Psoas muscle (tissue), 8 donors: ENCODE data around the gene IGIP. TPM values are rescaled to one million over a fixed set of nuclear protein-coding genes. Genes with fewer than 3 reads are reported as not detected.
A peak's percentile ranks its signal among the peaks of the same experiment; 100 is the strongest.

ENCODE experiments used
- ATAC-seq, 4 donors: fragments of 200-7000 bp; cut with Tn5 transposase; one replicate each; pipeline ENCODE4 v1.9.1; 2020; ENCODE audit warnings: moderate library complexity in 3 of 4, mild to moderate bottlenecking in 2 of 4
- DNase-seq, 2 donors: peaks; one replicate each; pipeline ENCODE4 v3.0.0-alpha.2; 2020
- H3K27ac ChIP-seq: fragments of 200-600 bp; one replicate; pipeline ENCODE4 v1.8.0; 2022
- H3K27me3 ChIP-seq, 3 donors: fragments of 200-600 bp in 1 of 3; one replicate each; pipeline versions ENCODE4 v1.6.1 to v1.8.0; 2013 to 2022; ENCODE audit warnings: low read length in 2 of 3, mild to moderate bottlenecking in 2 of 3, moderate library complexity in 1 of 3; ENCODE audit not compliant: insufficient read depth in 3 of 3
- H3K36me3 ChIP-seq, 2 donors: fragments of 200-600 bp in 1 of 2; one replicate each; pipeline versions ENCODE4 v1.6.1 to v1.8.0; 2013 to 2022; ENCODE audit warnings: low read depth in 1 of 2, mild to moderate bottlenecking in 1 of 2, moderate library complexity in 1 of 2; ENCODE audit not compliant: insufficient read depth in 1 of 2
- H3K4me1 ChIP-seq: fragments of 200-600 bp; one replicate; pipeline ENCODE4 v1.8.0; 2022
- H3K4me3 ChIP-seq: fragments of 200-600 bp; one replicate; pipeline ENCODE4 v1.8.0; 2022; ENCODE audit warnings: mild to moderate bottlenecking
- H3K9me3 ChIP-seq: fragments of 200-600 bp; one replicate; pipeline ENCODE4 v1.8.0; 2022
- WGBS, 3 donors: extraction: QIAGEN DNeasy Blood & Tissue Kit; methylation state at CpG; one replicate each; pipeline versions ENCODE4 v1.1.6 to v1.1.7; 2013; 5-methylcytosine and 5-hydroxymethylcytosine counted together
- intact Hi-C, 2 donors: fragments of 100-400 bp; cut with DNase I; formaldehyde crosslinking; loops; one replicate each; pipeline versions ENCODE4 v1.11.0 to v1.14.2; 2022
- polyA plus RNA-seq, 3 donors: library from polyadenylated mRNA; stranded (reverse); fragments of 200-250 nt; gene quantifications; one replicate each; pipeline ENCODE4 v1.2.3, GENCODE V29; 2013
- total RNA-seq, 4 donors: library from RNA; stranded (reverse); fragmentation: NEBNext Ultra II Directional in 2 of 4; extraction: Animal tissue kit (Norgen Biotek cat#: 25700) in 2 of 4; gene quantifications; one replicate each; pipeline versions ENCODE4 v1.2.1 to v1.2.4, GENCODE V29; 2021 to 2023
- TF ChIP-seq, protein P1 (sequence below): fragments of 200-600 bp; IDR thresholded peaks from one replicate; pipeline ENCODE4 v1.8.0; 2022; ENCODE audit warnings: antibody characterized with exemption
- donor health status: healthy with polysubstance abuse.
- donor health status: DM: no; HTN: no; CAD: no; lungs with moderate emphysema.
- donor health status: Bipolar disorder and iron deficiency.
- donor health status: healthy.
- donor health status: DM: yes; HTN: yes; CAD: no.
- donor health status: DM: no; HTN: no; CAD: no.
- donor health status: DM: no; HTN: no; CAD: no.
- donor health status: DM: yes; HTN: yes; CAD: no.

IGIP gene
- total and polyA plus RNA-seq, 7 donors = 3.5 to 11.6 (median 6.8) TPM

DNA sequence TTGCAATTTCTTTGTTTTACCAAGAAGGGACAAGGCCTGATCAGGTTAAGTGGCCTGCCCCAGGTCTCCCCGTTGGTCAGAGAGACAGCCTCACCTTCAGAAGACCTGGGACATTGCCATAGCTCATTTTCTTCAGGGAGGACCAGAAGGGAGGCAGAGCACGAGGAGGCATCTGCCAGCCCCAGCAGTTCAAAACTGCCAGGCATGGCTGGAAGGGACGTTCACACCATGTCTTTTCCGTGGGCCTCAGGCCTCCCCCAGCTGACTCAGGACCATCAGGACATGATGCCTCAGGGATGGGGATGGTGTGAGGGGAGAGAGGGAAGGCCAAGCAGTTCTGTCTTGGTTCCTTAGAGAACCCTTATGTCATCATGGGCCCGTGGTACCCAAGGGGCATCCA, 16.5 kb downstream of the IGIP start:
- DNase-seq (no peak), ATAC-seq (no peak)
- TF ChIP-seq, protein P1, sequence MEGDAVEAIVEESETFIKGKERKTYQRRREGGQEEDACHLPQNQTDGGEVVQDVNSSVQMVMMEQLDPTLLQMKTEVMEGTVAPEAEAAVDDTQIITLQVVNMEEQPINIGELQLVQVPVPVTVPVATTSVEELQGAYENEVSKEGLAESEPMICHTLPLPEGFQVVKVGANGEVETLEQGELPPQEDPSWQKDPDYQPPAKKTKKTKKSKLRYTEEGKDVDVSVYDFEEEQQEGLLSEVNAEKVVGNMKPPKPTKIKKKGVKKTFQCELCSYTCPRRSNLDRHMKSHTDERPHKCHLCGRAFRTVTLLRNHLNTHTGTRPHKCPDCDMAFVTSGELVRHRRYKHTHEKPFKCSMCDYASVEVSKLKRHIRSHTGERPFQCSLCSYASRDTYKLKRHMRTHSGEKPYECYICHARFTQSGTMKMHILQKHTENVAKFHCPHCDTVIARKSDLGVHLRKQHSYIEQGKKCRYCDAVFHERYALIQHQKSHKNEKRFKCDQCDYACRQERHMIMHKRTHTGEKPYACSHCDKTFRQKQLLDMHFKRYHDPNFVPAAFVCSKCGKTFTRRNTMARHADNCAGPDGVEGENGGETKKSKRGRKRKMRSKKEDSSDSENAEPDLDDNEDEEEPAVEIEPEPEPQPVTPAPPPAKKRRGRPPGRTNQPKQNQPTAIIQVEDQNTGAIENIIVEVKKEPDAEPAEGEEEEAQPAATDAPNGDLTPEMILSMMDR = no peak
- peaks cover 21% of the 10 kb centered on the region for H3K4me1 ChIP-seq
- no peak overlapping the region for H3K27ac ChIP-seq
- intact Hi-C loops = loop anchor here in 1 of 2 donors (5.0 kb wide), 1 partner anchor 355 kb away; no protein-coding TSS in a partner anchor
- no peaks in the 10 kb centered on the region for H3K36me3 ChIP-seq
- no peaks in the 10 kb centered on the region for H3K27me3 ChIP-seq
- no peak overlapping the region for H3K4me3 ChIP-seq
- H3K9me3 ChIP-seq = no peaks in the 10 kb centered on the region
- WGBS, 3 donors = 73 to 85% (median 83%) methylated on average over 5 of the region's 5 CpGs

DNA sequence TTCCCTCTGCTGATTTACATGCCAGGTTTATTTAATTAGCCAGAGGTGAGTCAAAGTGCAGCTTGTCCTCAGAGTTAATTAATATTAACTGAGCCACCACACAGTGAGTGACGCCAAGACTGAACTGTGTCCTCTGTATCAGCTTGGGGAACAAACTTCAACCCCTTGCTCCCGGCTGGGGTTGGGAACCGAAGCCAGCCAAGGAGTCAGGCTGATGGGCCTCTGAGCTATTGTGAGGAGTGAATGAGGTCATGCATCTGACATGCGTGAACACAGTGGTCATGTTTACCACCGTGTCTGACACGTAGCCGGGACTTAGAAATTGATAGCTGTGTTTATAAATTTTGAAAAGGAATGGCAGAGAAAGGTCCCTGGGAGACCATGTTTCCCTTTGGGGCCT, 17.1 kb downstream of the IGIP start:
- Histone ChIP-seq H3K4me3 (no peak overlapping the region), H3K36me3 (no peaks in the 10 kb centered on the region), H3K9me3 (no peaks in the 10 kb centered on the region), H3K27me3 (no peaks in the 10 kb centered on the region), H3K27ac (no peak overlapping the region), H3K4me1 (peaks cover 21% of the 10 kb centered on the region)
- DNase-seq = no peak
- 70 to 83% (median 82%) methylated on average over 7 of the region's 7 CpGs for WGBS, 3 donors
- ATAC-seq = no peak
- intact Hi-C loops = loop anchor here in 1 of 2 donors (5.0 kb wide), 1 partner anchor 356 kb away; no protein-coding TSS in a partner anchor
- TF ChIP-seq, protein P1 = no peak

DNA sequence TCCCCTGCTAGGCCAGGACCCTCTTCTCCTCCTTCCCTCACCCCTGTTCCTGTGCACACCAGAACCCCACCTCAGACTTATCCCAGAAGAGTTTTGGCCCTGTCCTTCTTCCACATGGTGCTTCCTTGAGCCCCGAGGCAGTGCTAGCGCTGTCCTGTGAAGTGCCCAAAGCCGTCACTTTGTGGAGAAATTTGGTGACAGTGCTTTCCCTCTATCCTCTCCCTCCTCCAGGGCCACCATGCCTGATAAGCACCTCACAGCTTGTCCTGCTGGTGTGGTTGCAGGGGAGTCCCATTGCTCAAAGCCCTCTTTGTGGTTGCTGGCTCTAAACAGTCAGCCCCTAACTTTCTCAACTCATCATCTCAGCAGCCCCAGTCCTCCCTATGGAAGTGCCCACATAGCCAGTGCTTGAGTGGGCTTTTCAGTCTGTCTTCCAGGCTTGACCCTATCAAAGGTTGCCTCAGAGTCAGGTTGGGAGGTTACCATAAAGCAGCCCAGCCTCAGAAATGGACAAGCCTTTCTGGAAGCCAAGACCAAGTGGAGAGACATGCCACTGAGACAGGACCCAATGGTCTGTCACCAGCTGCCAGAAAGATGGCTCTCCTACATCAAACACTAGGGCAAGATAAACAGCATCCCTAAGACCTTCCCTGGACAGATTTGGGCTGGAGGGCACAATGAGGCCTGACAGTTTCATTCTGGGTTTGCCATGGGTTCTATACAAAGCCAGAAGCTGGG, 18.0 kb downstream of the IGIP start:
- Histone ChIP-seq H3K9me3 (no peaks in the 10 kb centered on the region), H3K27ac (no peak overlapping the region), H3K27me3 (no peaks in the 10 kb centered on the region), H3K4me3 (no peak overlapping the region), H3K36me3 (no peaks in the 10 kb centered on the region), H3K4me1 (peaks cover 21% of the 10 kb centered on the region)
- no peak for ATAC-seq
- 94 to 95% (median 94%) methylated on average over 3 of the region's 3 CpGs for WGBS, 3 donors
- TF ChIP-seq, protein P1 = no peak
- DNase-seq = no peak
- intact Hi-C loops = loop anchor here in 1 of 2 donors (5.0 kb wide), 1 partner anchor 356 kb away; no protein-coding TSS in a partner anchor

DNA sequence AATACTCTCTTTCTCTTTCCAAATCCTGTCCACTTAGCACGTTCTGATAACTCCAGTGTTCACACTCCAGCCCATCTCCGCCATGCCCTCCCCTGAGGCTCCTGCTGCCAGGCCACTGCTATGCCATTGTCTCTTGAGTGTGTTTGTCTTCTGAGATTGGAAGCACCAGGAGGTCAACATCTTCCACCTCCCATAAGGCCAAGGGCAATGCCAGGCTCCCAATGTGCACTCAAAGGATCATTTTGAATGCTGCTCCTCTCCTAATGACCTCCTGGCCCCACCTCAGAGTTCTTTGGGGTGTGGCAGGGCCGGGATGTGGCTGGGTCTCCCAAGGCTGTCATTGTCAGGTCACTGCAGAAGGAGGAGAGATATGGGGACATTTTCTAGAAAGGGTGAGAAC, 19.5 kb downstream of the IGIP start:
- no peaks in the 10 kb centered on the region for H3K27me3 ChIP-seq
- TF ChIP-seq, protein P1 = no peak
- DNase-seq = no peak
- H3K27ac ChIP-seq = no peak overlapping the region
- no peaks in the 10 kb centered on the region for H3K36me3 ChIP-seq
- H3K4me1 ChIP-seq = peaks cover 21% of the 10 kb centered on the region
- 79 to 84% (median 82%) methylated on average over 3 of the region's 3 CpGs for WGBS, 3 donors
- no peaks in the 10 kb centered on the region for H3K9me3 ChIP-seq
- intact Hi-C loops = loop anchor here (5.0 kb wide), 2 partner anchors 33 to 358 kb away; partner anchors contain the start of gene PURA (in 2 of the 2)
- ATAC-seq = no peak
- H3K4me3 ChIP-seq = peak overlapping the region; percentile 66
